HEK293 (cell line): ENCODE measurements around the gene PGM1.

ENCODE experiments used
- CTCF ChIA-PET: fragments of 350-600 bp; formaldehyde crosslinking; extraction: SDS; loops from one replicate; lab custom pipeline; 2021; ENCODE audit warnings: antibody characterized with exemption; lab: Yijun Ruan, JAX
- POLR2A ChIA-PET: fragments of 300-600 bp; formaldehyde crosslinking; extraction: SDS; loops from one replicate; lab custom pipeline; 2020; ENCODE audit warnings: antibody characterized with exemption, inconsistent platforms; lab: Yijun Ruan, JAX
- H3K27ac ChIP-seq: fragments of 200-500 bp; sonication (Bioruptor generic); 2 replicates; pipeline ENCODE4 v1.5.1; 2014; ENCODE audit warnings: low read depth, low read length, control low read depth, inconsistent platforms; ENCODE audit errors: extremely low read depth
- H3K36me3 ChIP-seq, 2 experiments: fragments of 200-500 bp in 1 of 2; sonication (Bioruptor generic) in 1 of 2; 1 replicate in 1 of 2; 2 replicates in 1 of 2; pipeline ENCODE4 v1.5.1; 2014 to 2017; ENCODE audit warnings: inconsistent platforms in 2 of 2, low read length in 2 of 2; ENCODE audit not compliant: control insufficient read depth in 2 of 2, insufficient read depth in 1 of 2
- H3K4me1 ChIP-seq: fragments of 200-500 bp; sonication (Bioruptor generic); 2 replicates; pipeline ENCODE4 v1.5.1; 2014; ENCODE audit warnings: mild to moderate bottlenecking, low read length, inconsistent platforms; ENCODE audit not compliant: control insufficient read depth, insufficient read depth
- H3K4me3 ChIP-seq: 2 replicates; pipeline ENCODE4 v1.5.1; 2011; ENCODE audit warnings: low read depth, mild to moderate bottlenecking, control low read depth, low read length, moderate library complexity
- H3K9me3 ChIP-seq: fragments of 200-500 bp; sonication (Bioruptor generic); 2 replicates; pipeline ENCODE4 v1.5.1; 2014; ENCODE audit warnings: low read depth, low read length, inconsistent platforms; ENCODE audit not compliant: control insufficient read depth, insufficient read depth
- KLF8 ChIP-seq: fragments of 450-650 bp; formaldehyde crosslinking; IDR thresholded peaks from 2 replicates; pipeline ENCODE4 v1.5.1; 2016; ENCODE audit warnings: missing biosample characterization, missing genetic modification characterization
- KLF9 ChIP-seq: fragments of 450-650 bp; formaldehyde crosslinking; IDR thresholded peaks from 2 replicates; pipeline ENCODE4 v1.5.1; 2016; ENCODE audit warnings: missing biosample characterization, missing genetic modification characterization, low read depth
- OSR2 ChIP-seq: fragments of 450-650 bp; formaldehyde crosslinking; IDR thresholded peaks from 2 replicates; pipeline ENCODE4 v1.5.1; 2016; ENCODE audit warnings: missing biosample characterization, missing genetic modification characterization
- OVOL3 ChIP-seq: fragments of 450-650 bp; formaldehyde crosslinking; IDR thresholded peaks from 2 replicates; pipeline ENCODE4 v1.5.1; 2016; ENCODE audit warnings: missing biosample characterization, missing genetic modification characterization
- ZNF140 ChIP-seq: fragments of 450-650 bp; formaldehyde crosslinking; IDR thresholded peaks from 2 replicates; pipeline ENCODE4 v1.5.1; 2016; ENCODE audit warnings: missing biosample characterization, missing genetic modification characterization
- ZNF146 ChIP-seq: fragments of 450-650 bp; formaldehyde crosslinking; IDR thresholded peaks from 2 replicates; pipeline ENCODE4 v1.5.1; 2016; ENCODE audit warnings: missing biosample characterization, missing genetic modification characterization
- ZNF548 ChIP-seq: fragments of 450-650 bp; formaldehyde crosslinking; IDR thresholded peaks from 2 replicates; pipeline ENCODE4 v1.5.1; 2016; ENCODE audit warnings: missing biosample characterization, missing genetic modification characterization
- ZNF629 ChIP-seq: fragments of 450-650 bp; formaldehyde crosslinking; IDR thresholded peaks from 2 replicates; pipeline ENCODE4 v1.5.1; 2017; ENCODE audit warnings: missing biosample characterization, missing genetic modification characterization
- ZNF707 ChIP-seq: fragments of 450-650 bp; formaldehyde crosslinking; IDR thresholded peaks from 2 replicates; pipeline ENCODE4 v1.5.1; 2016; ENCODE audit warnings: missing biosample characterization, missing genetic modification characterization
- TF ChIP-seq, protein P1 (sequence below): fragments of 450-650 bp; formaldehyde crosslinking; IDR thresholded peaks from 2 replicates; pipeline ENCODE4 v1.5.1; 2016; ENCODE audit warnings: missing biosample characterization, missing genetic modification characterization
- TF ChIP-seq, protein P2 (sequence below): fragments of 450-650 bp; formaldehyde crosslinking; IDR thresholded peaks from 2 replicates; pipeline ENCODE4 v1.5.1; 2016; ENCODE audit warnings: missing biosample characterization, missing genetic modification characterization
- TF ChIP-seq, protein P3 (sequence below): fragments of 450-650 bp; formaldehyde crosslinking; conservative IDR thresholded peaks from 2 replicates; pipeline ENCODE4 v1.5.1; 2016; ENCODE audit warnings: low read depth, missing biosample characterization, missing genetic modification characterization

PGM1 gene

DNA sequence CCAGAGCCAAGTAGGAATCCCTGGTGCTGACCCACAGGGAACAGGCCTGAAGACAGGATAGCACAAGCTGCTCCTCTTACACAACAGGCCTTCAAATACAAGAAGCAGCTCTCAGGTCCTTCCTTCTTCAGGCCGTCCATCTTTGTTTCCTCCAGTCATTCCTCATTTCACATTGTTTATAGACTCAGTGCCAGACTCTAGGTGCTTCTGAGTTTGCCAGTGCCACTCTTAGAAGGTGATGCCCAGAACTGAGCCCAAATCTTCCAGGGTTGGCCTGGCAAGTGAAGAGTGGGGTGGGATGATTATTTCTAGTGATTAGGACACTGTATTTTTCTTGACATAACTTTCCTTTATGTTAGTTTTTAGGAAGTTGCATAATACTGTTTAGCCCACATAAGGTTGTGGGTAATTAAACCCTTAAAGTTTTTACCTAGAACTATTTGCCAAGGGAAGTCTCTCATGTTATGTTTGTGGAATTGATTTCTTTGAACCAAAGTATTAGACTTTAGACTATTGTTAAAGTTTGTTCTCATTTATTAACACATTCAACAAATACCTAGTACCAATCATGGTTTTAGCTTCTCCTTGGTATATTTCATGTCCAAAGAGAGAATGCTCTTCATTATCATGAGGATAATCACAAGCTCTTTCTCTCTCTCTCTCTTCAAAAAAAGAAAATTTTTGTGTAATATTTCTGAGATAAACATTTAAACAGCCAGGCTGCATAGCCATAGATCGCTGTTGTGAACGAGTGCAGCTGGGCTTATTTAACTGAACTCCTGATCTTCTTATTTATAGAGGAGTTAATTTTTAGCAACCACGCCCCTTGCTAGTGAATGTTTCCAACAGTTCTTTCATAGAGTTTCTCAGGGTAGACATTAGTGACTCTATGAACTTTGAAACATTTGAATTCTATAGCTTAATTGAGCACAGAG, 47.7 kb downstream of the PGM1 start (continued):
- TF ChIP-seq, protein P1, sequence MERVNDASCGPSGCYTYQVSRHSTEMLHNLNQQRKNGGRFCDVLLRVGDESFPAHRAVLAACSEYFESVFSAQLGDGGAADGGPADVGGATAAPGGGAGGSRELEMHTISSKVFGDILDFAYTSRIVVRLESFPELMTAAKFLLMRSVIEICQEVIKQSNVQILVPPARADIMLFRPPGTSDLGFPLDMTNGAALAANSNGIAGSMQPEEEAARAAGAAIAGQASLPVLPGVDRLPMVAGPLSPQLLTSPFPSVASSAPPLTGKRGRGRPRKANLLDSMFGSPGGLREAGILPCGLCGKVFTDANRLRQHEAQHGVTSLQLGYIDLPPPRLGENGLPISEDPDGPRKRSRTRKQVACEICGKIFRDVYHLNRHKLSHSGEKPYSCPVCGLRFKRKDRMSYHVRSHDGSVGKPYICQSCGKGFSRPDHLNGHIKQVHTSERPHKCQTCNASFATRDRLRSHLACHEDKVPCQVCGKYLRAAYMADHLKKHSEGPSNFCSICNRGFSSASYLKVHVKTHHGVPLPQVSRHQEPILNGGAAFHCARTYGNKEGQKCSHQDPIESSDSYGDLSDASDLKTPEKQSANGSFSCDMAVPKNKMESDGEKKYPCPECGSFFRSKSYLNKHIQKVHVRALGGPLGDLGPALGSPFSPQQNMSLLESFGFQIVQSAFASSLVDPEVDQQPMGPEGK (tag by site-specific recombination): no peak
- TF ChIP-seq OSR2 (no peak), KLF9 (tag by site-specific recombination) (no peak)

DNA sequence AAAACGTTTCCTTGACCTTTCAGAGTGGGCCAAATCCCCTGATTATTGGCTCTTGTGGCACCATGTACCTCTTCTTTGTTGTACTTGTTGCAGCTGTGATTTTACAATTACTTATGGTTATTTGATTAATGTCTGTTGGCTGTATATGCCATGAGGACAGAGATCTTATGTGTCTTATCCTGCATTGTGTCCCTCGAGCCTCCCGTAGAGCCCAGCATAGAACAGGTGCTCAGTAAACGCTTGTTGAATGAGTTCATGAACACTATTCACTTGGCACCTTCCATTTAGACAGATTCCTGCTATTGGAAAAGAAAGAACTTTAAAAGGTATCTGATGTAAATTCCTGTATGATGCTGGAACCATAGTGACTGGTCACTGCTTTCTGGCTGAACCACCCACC, 48.4 kb downstream of the PGM1 start:
- Histone ChIP-seq H3K36me3 (peaks cover 0 to 56% of the 10 kb centered on the region in 2 experiments; a peak in 1 of 3 replicates), H3K27ac (no peak overlapping the region), H3K4me3 (no peak overlapping the region), H3K4me1 (peaks cover 9% of the 10 kb centered on the region; the same call in 1 of the 2 replicates), H3K9me3 (no peaks in the 10 kb centered on the region)
- CTCF ChIA-PET: interaction anchor here (0.6 kb wide), 1 partner anchor 66 kb away, joined by 4 read pairs; no protein-coding TSS in a partner anchor
- POLR2A ChIA-PET: no interaction called here
- TF ChIP-seq ZNF707 (tag by site-specific recombination) (no peak), ZNF629 (tag by site-specific recombination) (no peak), OVOL3 (tag by site-specific recombination) (no peak), ZNF548 (no peak), KLF8 (tag by site-specific recombination) (no peak), ZNF146 (tag by site-specific recombination) (no peak)
- TF ChIP-seq, all 188 proteins: peak for 0

DNA sequence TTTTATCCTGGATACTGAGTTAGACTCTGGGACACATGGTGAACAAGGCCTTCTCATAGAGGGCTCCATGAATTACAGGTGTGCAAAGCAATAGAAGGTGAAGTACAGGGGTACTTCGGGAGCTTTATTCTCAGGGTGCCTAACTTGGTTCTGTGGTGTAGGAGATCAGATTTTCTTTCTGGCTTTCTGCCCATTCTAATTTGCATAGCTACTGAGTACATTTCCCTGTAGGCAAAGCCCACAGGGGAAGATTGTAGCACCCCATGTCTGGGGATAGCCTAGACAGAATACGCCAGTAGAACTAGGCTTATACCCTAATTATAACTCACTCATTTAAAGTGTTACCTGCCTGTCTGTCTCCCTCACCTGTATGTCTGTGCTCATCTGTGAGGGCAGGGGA, 49.7 kb downstream of the PGM1 start:
- TF ChIP-seq, protein P2, sequence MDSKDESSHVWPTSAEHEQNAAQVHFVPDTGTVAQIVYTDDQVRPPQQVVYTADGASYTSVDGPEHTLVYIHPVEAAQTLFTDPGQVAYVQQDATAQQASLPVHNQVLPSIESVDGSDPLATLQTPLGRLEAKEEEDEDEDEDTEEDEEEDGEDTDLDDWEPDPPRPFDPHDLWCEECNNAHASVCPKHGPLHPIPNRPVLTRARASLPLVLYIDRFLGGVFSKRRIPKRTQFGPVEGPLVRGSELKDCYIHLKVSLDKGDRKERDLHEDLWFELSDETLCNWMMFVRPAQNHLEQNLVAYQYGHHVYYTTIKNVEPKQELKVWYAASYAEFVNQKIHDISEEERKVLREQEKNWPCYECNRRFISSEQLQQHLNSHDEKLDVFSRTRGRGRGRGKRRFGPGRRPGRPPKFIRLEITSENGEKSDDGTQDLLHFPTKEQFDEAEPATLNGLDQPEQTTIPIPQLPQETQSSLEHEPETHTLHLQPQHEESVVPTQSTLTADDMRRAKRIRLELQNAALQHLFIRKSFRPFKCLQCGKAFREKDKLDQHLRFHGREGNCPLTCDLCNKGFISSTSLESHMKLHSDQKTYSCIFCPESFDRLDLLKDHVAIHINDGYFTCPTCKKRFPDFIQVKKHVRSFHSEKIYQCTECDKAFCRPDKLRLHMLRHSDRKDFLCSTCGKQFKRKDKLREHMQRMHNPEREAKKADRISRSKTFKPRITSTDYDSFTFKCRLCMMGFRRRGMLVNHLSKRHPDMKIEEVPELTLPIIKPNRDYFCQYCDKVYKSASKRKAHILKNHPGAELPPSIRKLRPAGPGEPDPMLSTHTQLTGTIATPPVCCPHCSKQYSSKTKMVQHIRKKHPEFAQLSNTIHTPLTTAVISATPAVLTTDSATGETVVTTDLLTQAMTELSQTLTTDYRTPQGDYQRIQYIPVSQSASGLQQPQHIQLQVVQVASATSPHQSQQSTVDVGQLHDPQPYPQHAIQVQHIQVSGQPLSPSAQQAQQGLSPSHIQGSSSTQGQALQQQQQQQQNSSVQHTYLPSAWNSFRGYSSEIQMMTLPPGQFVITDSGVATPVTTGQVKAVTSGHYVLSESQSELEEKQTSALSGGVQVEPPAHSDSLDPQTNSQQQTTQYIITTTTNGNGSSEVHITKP (tag by site-specific recombination): peak; percentile 88
- no peak for TF ChIP-seq ZNF140 (tag by site-specific recombination)
- TF ChIP-seq, all 188 proteins: peak for 1
- no peaks in the 10 kb centered on the region for H3K9me3 ChIP-seq
- no peak overlapping the region for H3K4me3 ChIP-seq
- H3K27ac ChIP-seq: no peak overlapping the region
- ChIA-PET POLR2A (no interaction called here), CTCF (interaction anchor here (0.9 kb wide), 1 partner anchor 604 kb away, joined by 3 read pairs; no protein-coding TSS in a partner anchor)
- peaks cover 9% of the 10 kb centered on the region; the same call in 1 of the 2 replicates for H3K4me1 ChIP-seq
- H3K36me3 ChIP-seq: peaks cover 0 to 44% of the 10 kb centered on the region in 2 experiments; a peak in 1 of 3 replicates

DNA sequence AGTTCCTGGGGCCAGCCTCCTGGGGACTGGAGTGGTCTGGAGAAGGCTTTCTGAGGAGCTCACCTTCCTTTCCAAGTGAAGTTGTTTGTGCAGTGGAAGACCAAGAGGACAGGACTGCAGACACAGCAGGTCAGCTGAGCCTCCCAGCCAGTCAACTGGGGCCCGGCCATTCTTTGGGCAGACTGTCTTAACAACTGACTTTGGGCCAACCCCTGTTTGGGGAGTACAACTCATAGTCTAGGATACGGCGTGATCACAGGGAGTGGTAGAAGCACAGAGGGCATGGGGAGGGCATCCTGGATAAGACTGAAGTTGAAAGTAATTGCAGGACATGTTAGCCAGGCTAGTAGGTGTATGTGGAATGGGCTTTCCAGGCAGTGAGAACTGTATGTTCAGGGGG, 50.3 kb downstream of the PGM1 start:
- no peaks in the 10 kb centered on the region for H3K9me3 ChIP-seq
- TF ChIP-seq, protein P3, sequence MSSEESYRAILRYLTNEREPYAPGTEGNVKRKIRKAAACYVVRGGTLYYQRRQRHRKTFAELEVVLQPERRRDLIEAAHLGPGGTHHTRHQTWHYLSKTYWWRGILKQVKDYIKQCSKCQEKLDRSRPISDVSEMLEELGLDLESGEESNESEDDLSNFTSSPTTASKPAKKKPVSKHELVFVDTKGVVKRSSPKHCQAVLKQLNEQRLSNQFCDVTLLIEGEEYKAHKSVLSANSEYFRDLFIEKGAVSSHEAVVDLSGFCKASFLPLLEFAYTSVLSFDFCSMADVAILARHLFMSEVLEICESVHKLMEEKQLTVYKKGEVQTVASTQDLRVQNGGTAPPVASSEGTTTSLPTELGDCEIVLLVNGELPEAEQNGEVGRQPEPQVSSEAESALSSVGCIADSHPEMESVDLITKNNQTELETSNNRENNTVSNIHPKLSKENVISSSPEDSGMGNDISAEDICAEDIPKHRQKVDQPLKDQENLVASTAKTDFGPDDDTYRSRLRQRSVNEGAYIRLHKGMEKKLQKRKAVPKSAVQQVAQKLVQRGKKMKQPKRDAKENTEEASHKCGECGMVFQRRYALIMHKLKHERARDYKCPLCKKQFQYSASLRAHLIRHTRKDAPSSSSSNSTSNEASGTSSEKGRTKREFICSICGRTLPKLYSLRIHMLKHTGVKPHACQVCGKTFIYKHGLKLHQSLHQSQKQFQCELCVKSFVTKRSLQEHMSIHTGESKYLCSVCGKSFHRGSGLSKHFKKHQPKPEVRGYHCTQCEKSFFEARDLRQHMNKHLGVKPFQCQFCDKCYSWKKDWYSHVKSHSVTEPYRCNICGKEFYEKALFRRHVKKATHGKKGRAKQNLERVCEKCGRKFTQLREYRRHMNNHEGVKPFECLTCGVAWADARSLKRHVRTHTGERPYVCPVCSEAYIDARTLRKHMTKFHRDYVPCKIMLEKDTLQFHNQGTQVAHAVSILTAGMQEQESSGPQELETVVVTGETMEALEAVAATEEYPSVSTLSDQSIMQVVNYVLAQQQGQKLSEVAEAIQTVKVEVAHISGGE (tag by site-specific recombination): no peak
- TF ChIP-seq, protein P1 (tag by site-specific recombination): 0 out of 2 replicates have a peak, but pooled peaks have one; percentile 8
- TF ChIP-seq, all 188 proteins: peak for 1
- POLR2A ChIA-PET: no interaction called here
- H3K27ac ChIP-seq: no peak overlapping the region
- H3K4me1 ChIP-seq: peaks cover 9% of the 10 kb centered on the region; the same call in 1 of the 2 replicates
- H3K4me3 ChIP-seq: no peak overlapping the region
- CTCF ChIA-PET: interaction anchor here (0.9 kb wide), 1 partner anchor 603 kb away, joined by 3 read pairs; no protein-coding TSS in a partner anchor
- H3K36me3 ChIP-seq: peaks cover 0 to 44% of the 10 kb centered on the region in 2 experiments; a peak in 1 of 3 replicates
